Astrocyte (in vitro differentiated cells and primary cell): Measurements from ENCODE around the gene JMJD1C. TPM values are rescaled to one million over a fixed set of nuclear protein-coding genes. Genes with fewer than 3 reads are reported as not detected.

Source experiments
- DNase-seq: peaks from one replicate; pipeline ENCODE4 v3.0.0-alpha.2; 2010; ENCODE audit warnings: low read depth
- FAIRE-seq: peaks from 2 replicates; lab custom pipeline; 2011; peaks lifted over from hg19 to GRCh38; lab: Jason Lieb, UNC
- H2AFZ ChIP-seq: 2 replicates; pipeline ENCODE4 v1.6.0; 2012; ENCODE audit warnings: low read depth, low read length, inconsistent platforms
- H3K27ac ChIP-seq: 2 replicates; pipeline ENCODE4 v1.5.1; 2011; ENCODE audit warnings: low read depth, low read length, inconsistent platforms
- H3K27me3 ChIP-seq: 2 replicates; pipeline ENCODE4 v1.6.0; 2011; ENCODE audit warnings: low read length, inconsistent platforms; ENCODE audit not compliant: insufficient read depth
- H3K36me3 ChIP-seq: 2 replicates; pipeline ENCODE4 v1.5.1; 2011; ENCODE audit warnings: low read length, inconsistent platforms; ENCODE audit not compliant: insufficient read depth
- H3K4me1 ChIP-seq: 2 replicates; pipeline ENCODE4 v1.5.1; 2011; ENCODE audit warnings: low read length, inconsistent platforms; ENCODE audit not compliant: insufficient read depth
- H3K4me2 ChIP-seq: 2 replicates; pipeline ENCODE4 v1.6.0; 2012; ENCODE audit warnings: low read length, inconsistent platforms
- H3K4me3 ChIP-seq: 2 replicates; pipeline ENCODE4 v1.5.1; 2011; ENCODE audit warnings: low read depth, mild to moderate bottlenecking, low read length, inconsistent platforms; ENCODE audit not compliant: insufficient read depth
- H3K79me2 ChIP-seq: 2 replicates; pipeline ENCODE4 v1.6.0; 2012; ENCODE audit warnings: mild to moderate bottlenecking, low read length, inconsistent platforms; ENCODE audit not compliant: insufficient read depth
- H3K9ac ChIP-seq: 2 replicates; pipeline ENCODE4 v1.6.0; 2012; ENCODE audit warnings: mild to moderate bottlenecking, low read length, inconsistent platforms
- H3K9me3 ChIP-seq: 2 replicates; pipeline ENCODE4 v1.5.1; 2012; ENCODE audit warnings: low read depth, mild to moderate bottlenecking, low read length, inconsistent platforms; ENCODE audit not compliant: insufficient read depth
- H4K20me1 ChIP-seq: 2 replicates; pipeline ENCODE4 v1.6.0; 2012; ENCODE audit warnings: low read length, inconsistent platforms; ENCODE audit not compliant: insufficient read depth
- H3K27ac Mint-ChIP-seq: one replicate; pipeline ENCODE4 v1.8.0; 2021; ENCODE audit warnings: mild to moderate bottlenecking, mixed read lengths; ENCODE audit not compliant: unreplicated experiment
- H3K27me3 Mint-ChIP-seq: one replicate; pipeline ENCODE4 v1.8.0; 2021; ENCODE audit warnings: low read depth, mixed read lengths; ENCODE audit not compliant: unreplicated experiment
- H3K36me3 Mint-ChIP-seq: one replicate; pipeline ENCODE4 v1.8.0; 2021; ENCODE audit warnings: low read depth, mixed read lengths; ENCODE audit not compliant: unreplicated experiment
- H3K4me1 Mint-ChIP-seq: one replicate; pipeline ENCODE4 v1.8.0; 2021; ENCODE audit warnings: low read depth, mixed read lengths; ENCODE audit not compliant: unreplicated experiment
- H3K4me3 Mint-ChIP-seq: one replicate; pipeline ENCODE4 v1.8.0; 2021; ENCODE audit warnings: mild to moderate bottlenecking, moderate library complexity, mixed read lengths; ENCODE audit not compliant: unreplicated experiment
- H3K9me3 Mint-ChIP-seq: one replicate; pipeline ENCODE4 v1.8.0; 2021; ENCODE audit warnings: mild to moderate bottlenecking, mixed read lengths; ENCODE audit not compliant: unreplicated experiment
- EZH2 ChIP-seq: IDR thresholded peaks from 2 replicates; pipeline ENCODE4 v1.6.1; 2012; ENCODE audit warnings: mild to moderate bottlenecking, low read length, inconsistent platforms; ENCODE audit not compliant: insufficient read depth
- total RNA-seq: library from RNA; stranded (reverse); gene quantifications from 2 replicates; pipeline ENCODE4 v1.2.1, GENCODE V29; 2021
- TF ChIP-seq, protein P1 (sequence below): IDR thresholded peaks from 2 replicates; pipeline ENCODE4 v1.5.1; 2011; ENCODE audit warnings: low read depth, mild to moderate bottlenecking, inconsistent platforms, low read length, moderate library complexity; ENCODE audit not compliant: insufficient read depth

Gene JMJD1C
- total RNA-seq, 1 donor from 2014 or later: 61.0 TPM

DNA sequence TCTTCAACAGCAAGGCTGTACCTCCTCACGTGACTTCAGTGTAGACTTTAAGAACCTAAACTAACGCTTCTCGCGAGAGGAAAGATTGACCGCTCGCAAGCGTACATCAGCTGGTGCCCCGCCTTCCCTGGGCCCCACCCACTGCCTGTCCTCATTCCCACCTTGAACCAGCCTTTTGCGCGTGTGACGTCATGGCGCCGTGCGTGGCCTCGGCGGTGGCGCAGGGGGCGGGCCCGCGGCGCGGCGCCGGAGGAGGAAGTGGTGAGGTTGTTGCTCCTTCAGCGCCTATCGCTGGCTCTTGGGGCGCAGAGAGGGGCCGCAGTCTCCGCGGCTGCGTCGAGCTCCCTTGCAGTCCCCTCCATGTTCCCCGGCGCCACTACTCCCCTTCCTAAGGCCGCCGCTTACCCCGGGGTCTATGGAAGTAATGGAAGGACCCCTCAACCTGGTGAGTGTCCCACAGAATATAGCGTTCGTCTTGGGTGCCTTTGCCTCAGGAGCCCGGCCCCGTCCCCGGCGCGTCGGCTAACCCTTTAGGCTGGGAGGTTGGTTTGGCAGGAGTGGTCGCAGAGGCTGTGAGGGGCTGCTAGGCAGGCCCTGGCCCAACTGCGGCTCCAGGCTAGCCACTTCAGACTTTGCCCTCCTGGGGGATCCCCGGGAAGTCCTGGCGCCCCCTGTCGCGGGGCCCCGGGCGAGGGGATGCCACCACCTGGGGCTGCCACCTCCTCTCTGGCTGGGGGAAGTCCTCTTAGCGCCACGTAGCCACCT is 332.5 kb downstream of the JMJD1C start, which contains the start of gene NRBF2:
TSS of gene NRBF2 (plus strand) at position 273 of the 765 bp plus-strand sequence. CDS start at position 416, 143 bp downstream.
- H3K36me3 Mint-ChIP-seq: peaks cover 8% of the 10 kb centered on the region
- H3K27ac Mint-ChIP-seq: peak within 1 kb of the TSS; percentile 87
- H3K4me3 Mint-ChIP-seq: peak within 1 kb of the TSS; percentile 93
- DNase-seq: peak; percentile 96
- peak; percentile 68 for FAIRE-seq
- Histone ChIP-seq H3K27me3 (no peaks in the 10 kb centered on the region), H3K9ac (peak within 1 kb of the TSS; percentile 98), H3K4me2 (peak within 1 kb of the TSS; percentile 90), H3K9me3 (no peaks in the 10 kb centered on the region), H3K4me1 (no peaks in the 10 kb centered on the region), H3K36me3 (no peaks in the 10 kb centered on the region), H3K27ac (peak within 1 kb of the TSS; percentile 93), H3K4me3 (peak within 1 kb of the TSS; percentile 88), H4K20me1 (peaks cover 43% of the 10 kb centered on the region), H3K79me2 (peaks cover 50% of the 10 kb centered on the region), H2AFZ (peak within 1 kb of the TSS; percentile 81)
- H3K27me3 Mint-ChIP-seq: no peaks in the 10 kb centered on the region
- TF ChIP-seq, protein P1, sequence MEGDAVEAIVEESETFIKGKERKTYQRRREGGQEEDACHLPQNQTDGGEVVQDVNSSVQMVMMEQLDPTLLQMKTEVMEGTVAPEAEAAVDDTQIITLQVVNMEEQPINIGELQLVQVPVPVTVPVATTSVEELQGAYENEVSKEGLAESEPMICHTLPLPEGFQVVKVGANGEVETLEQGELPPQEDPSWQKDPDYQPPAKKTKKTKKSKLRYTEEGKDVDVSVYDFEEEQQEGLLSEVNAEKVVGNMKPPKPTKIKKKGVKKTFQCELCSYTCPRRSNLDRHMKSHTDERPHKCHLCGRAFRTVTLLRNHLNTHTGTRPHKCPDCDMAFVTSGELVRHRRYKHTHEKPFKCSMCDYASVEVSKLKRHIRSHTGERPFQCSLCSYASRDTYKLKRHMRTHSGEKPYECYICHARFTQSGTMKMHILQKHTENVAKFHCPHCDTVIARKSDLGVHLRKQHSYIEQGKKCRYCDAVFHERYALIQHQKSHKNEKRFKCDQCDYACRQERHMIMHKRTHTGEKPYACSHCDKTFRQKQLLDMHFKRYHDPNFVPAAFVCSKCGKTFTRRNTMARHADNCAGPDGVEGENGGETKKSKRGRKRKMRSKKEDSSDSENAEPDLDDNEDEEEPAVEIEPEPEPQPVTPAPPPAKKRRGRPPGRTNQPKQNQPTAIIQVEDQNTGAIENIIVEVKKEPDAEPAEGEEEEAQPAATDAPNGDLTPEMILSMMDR: no peak
- no peak for TF ChIP-seq EZH2
- H3K9me3 Mint-ChIP-seq: peaks cover 10% of the 10 kb centered on the region
- H3K4me1 Mint-ChIP-seq: peaks cover 25% of the 10 kb centered on the region

DNA sequence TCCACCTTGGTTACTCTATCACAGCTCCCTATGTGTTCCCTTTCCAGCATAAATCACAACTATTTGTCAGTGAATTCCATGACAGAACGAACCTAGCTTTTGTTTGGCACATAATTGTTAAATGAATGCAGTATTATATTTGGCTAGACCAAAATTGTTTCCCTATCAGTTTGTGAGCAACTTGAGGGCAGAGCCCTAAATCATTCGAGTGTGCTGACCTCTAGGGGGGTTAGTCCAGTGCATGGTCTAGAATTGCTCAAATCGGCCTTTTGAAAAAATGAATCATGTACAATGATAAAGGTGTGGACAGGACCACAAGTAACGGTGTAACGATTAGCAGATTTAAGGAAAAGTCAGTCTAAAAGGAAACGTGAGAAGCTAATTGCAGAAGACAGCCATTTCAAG is 333.1 kb downstream of the JMJD1C start:
- DNase-seq (no peak), FAIRE-seq (no peak)
- Mint-ChIP-seq H3K4me1 (peaks cover 22% of the 10 kb centered on the region), H3K27me3 (no peaks in the 10 kb centered on the region), H3K4me3 (peak overlapping the region; percentile 93), H3K36me3 (peaks cover 8% of the 10 kb centered on the region), H3K27ac (peak overlapping the region; percentile 41), H3K9me3 (peaks cover 10% of the 10 kb centered on the region)
- TF ChIP-seq, protein P1: no peak
- TF ChIP-seq EZH2: no peak
- Histone ChIP-seq H3K79me2 (peaks cover 45% of the 10 kb centered on the region), H3K36me3 (no peaks in the 10 kb centered on the region), H3K4me3 (peak overlapping the region; percentile 88), H3K4me1 (no peaks in the 10 kb centered on the region), H3K9me3 (no peaks in the 10 kb centered on the region), H2AFZ (peak overlapping the region; percentile 81), H3K27ac (no peak overlapping the region), H3K9ac (no peak overlapping the region), H3K27me3 (no peaks in the 10 kb centered on the region), H3K4me2 (peak overlapping the region; percentile 90), H4K20me1 (peaks cover 37% of the 10 kb centered on the region)

DNA sequence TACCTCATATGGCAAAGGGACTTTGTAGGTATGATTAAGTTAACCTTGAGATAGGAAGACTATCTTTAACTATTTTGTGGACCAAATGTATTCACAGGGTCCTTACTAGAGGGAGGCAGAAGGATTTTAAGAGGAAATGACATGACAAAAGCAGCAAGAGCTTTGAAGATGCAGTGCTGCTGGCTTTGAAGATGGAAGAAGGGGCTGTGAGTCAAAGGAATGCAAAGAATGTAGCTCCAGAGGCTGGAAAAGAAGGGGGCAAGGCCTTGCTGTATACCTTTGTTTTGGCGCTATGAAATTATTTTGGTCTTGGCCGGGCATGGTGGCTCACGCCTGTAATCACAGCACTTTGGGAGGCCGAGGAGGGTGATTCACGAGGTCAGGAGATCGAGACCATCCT is 335.9 kb downstream of the JMJD1C start:
- H2AFZ ChIP-seq: peak overlapping the region; percentile 14

More for the DNA sequence above, 335.9 kb downstream of the JMJD1C start:
- no peak overlapping the region for H3K9ac ChIP-seq
- H3K9me3 Mint-ChIP-seq: peaks cover 10% of the 10 kb centered on the region
- TF ChIP-seq EZH2: no peak
- TF ChIP-seq, protein P1: no peak
- peaks cover 7% of the 10 kb centered on the region for H3K36me3 Mint-ChIP-seq
- no peak overlapping the region for H3K4me3 ChIP-seq
- H3K4me2 ChIP-seq: no peak overlapping the region
- peaks cover 17% of the 10 kb centered on the region for H3K79me2 ChIP-seq
- H3K27ac Mint-ChIP-seq: peak overlapping the region; percentile 63
- no peaks in the 10 kb centered on the region for H3K27me3 Mint-ChIP-seq
- no peak overlapping the region for H3K27ac ChIP-seq
- H3K36me3 ChIP-seq: no peaks in the 10 kb centered on the region
- no peak for FAIRE-seq
- DNase-seq: peak; percentile 30
- peaks cover 12% of the 10 kb centered on the region for H3K4me1 Mint-ChIP-seq
- H3K9me3 ChIP-seq: no peaks in the 10 kb centered on the region
- H3K4me3 Mint-ChIP-seq: no peak overlapping the region
- no peaks in the 10 kb centered on the region for H3K4me1 ChIP-seq
- H4K20me1 ChIP-seq: peaks cover 10% of the 10 kb centered on the region
- H3K27me3 ChIP-seq: no peaks in the 10 kb centered on the region
